Measurements from ENCODE around the gene COPZ1. TPM values are rescaled to one million over a fixed set of nuclear protein-coding genes. Genes with fewer than 3 reads are reported as not detected.

COPZ1 gene
- total and polyA plus RNA-seq, 9 of the 15 experiments (the other 6 are each of a cell fraction or from before 2014, with no cell fraction given) = 137 to 487 (median 233) TPM

DNA sequence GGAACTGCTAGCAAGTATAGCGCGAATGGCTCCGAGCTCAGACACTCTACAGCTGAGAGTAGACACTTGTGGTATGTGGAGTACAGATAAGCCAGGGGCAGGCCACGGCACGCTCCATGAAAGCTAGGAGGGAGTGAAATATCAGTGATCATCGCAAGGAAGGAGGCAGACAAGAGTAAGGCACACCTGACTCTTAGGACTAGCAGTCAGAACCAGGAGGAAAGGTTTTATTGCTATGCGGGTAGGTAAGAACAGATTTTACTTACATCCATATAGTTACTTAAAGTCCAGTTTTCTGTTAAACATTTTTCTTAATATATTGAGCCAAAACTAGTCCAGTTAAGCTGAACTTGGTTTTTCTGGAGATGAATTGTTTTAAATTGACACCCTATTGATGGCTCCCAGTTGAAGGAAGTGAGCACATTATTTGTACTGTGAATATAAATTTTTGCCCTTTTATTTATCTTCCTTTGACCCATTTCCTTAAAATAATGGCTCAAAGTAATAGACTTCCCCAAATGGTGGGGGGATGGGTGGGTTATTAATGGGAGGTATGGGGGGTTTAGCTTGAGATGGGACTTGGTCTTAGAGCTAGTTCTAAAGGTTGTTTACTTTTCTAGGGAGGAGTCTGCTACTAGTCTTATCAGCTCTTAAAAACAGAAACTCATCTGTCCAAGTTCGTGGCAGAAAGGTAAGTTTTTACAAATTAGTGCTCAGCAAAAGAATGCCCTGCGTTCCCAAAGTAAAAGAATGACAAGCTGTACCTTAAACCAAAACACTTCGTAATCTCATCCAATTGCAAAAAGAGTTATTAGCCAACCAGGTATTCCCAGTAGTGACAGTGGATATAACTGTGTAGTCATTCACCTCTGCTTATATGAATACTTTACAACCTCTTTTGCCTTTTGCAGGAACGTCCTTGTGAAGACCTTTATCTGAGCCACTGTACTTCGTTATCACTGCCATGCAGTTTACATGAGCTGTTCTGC is 38.6 kb upstream of the COPZ1 start (continued):
- TF ChIP-seq, protein P1, sequence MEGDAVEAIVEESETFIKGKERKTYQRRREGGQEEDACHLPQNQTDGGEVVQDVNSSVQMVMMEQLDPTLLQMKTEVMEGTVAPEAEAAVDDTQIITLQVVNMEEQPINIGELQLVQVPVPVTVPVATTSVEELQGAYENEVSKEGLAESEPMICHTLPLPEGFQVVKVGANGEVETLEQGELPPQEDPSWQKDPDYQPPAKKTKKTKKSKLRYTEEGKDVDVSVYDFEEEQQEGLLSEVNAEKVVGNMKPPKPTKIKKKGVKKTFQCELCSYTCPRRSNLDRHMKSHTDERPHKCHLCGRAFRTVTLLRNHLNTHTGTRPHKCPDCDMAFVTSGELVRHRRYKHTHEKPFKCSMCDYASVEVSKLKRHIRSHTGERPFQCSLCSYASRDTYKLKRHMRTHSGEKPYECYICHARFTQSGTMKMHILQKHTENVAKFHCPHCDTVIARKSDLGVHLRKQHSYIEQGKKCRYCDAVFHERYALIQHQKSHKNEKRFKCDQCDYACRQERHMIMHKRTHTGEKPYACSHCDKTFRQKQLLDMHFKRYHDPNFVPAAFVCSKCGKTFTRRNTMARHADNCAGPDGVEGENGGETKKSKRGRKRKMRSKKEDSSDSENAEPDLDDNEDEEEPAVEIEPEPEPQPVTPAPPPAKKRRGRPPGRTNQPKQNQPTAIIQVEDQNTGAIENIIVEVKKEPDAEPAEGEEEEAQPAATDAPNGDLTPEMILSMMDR (IDR thresholded peaks at IDR 0.05 in 2 of 3, conservative IDR thresholded peaks at IDR 0.05 in 1 of 3; ENCODE audit: insufficient read depth in 2 of 3, low read depth in 1 of 3, low read length in 3 of 3) = peak in 1 of 3 experiments; percentile 4; a peak in 1 of 6 replicates
- no peak for TF ChIP-seq BRF1 (IDR thresholded peaks at IDR 0.05; ENCODE audit: borderline replicate concordance, extremely low read depth, insufficient read length)
- TF ChIP-seq, protein P2, sequence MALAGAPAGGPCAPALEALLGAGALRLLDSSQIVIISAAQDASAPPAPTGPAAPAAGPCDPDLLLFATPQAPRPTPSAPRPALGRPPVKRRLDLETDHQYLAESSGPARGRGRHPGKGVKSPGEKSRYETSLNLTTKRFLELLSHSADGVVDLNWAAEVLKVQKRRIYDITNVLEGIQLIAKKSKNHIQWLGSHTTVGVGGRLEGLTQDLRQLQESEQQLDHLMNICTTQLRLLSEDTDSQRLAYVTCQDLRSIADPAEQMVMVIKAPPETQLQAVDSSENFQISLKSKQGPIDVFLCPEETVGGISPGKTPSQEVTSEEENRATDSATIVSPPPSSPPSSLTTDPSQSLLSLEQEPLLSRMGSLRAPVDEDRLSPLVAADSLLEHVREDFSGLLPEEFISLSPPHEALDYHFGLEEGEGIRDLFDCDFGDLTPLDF (CRISPR knock-in tag; IDR thresholded peaks at IDR 0.05) = no peak
- TF ChIP-seq, protein P3, sequence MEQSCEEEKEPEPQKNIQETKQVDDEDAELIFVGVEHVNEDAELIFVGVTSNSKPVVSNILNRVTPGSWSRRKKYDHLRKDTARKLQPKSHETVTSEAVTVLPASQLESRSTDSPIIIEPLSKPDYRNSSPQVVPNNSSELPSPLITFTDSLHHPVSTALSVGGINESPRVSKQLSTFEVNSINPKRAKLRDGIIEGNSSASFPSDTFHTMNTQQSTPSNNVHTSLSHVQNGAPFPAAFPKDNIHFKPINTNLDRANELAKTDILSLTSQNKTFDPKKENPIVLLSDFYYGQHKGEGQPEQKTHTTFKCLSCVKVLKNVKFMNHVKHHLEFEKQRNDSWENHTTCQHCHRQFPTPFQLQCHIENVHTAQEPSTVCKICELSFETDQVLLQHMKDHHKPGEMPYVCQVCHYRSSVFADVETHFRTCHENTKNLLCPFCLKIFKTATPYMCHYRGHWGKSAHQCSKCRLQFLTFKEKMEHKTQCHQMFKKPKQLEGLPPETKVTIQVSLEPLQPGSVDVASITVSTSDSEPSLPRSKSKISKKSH (CRISPR knock-in tag; IDR thresholded peaks at IDR 0.05) = 0 out of 2 replicates have a peak, but pooled peaks have one; percentile 9
- TF ChIP-seq BACH1 (tag; IDR thresholded peaks at IDR 0.05) = no peak
- TF ChIP-seq LEF1 (IDR thresholded peaks at IDR 0.05) = no peak
- no peak for TF ChIP-seq BRD4 (IDR thresholded peaks at IDR 0.05)
- TF ChIP-seq MCM7 (IDR thresholded peaks at IDR 0.05) = no peak
- TF ChIP-seq, protein P4, sequence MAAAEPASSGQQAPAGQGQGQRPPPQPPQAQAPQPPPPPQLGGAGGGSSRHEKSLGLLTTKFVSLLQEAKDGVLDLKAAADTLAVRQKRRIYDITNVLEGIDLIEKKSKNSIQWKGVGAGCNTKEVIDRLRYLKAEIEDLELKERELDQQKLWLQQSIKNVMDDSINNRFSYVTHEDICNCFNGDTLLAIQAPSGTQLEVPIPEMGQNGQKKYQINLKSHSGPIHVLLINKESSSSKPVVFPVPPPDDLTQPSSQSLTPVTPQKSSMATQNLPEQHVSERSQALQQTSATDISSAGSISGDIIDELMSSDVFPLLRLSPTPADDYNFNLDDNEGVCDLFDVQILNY (CRISPR knock-in tag; IDR thresholded peaks at IDR 0.05) = no peak
- TF ChIP-seq, protein P5, sequence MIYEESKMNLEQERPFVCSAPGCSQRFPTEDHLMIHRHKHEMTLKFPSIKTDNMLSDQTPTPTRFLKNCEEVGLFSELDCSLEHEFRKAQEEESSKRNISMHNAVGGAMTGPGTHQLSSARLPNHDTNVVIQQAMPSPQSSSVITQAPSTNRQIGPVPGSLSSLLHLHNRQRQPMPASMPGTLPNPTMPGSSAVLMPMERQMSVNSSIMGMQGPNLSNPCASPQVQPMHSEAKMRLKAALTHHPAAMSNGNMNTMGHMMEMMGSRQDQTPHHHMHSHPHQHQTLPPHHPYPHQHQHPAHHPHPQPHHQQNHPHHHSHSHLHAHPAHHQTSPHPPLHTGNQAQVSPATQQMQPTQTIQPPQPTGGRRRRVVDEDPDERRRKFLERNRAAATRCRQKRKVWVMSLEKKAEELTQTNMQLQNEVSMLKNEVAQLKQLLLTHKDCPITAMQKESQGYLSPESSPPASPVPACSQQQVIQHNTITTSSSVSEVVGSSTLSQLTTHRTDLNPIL (CRISPR knock-in tag; IDR thresholded peaks at IDR 0.05) = no peak; the same call in 1 of the 2 replicates
- TF ChIP-seq, protein P6, sequence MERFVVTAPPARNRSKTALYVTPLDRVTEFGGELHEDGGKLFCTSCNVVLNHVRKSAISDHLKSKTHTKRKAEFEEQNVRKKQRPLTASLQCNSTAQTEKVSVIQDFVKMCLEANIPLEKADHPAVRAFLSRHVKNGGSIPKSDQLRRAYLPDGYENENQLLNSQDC (CRISPR knock-in tag; IDR thresholded peaks at IDR 0.05) = no peak; the same call in none of the 2 replicates
- TF ChIP-seq, protein P7, sequence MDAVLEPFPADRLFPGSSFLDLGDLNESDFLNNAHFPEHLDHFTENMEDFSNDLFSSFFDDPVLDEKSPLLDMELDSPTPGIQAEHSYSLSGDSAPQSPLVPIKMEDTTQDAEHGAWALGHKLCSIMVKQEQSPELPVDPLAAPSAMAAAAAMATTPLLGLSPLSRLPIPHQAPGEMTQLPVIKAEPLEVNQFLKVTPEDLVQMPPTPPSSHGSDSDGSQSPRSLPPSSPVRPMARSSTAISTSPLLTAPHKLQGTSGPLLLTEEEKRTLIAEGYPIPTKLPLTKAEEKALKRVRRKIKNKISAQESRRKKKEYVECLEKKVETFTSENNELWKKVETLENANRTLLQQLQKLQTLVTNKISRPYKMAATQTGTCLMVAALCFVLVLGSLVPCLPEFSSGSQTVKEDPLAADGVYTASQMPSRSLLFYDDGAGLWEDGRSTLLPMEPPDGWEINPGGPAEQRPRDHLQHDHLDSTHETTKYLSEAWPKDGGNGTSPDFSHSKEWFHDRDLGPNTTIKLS (IDR thresholded peaks at IDR 0.05; ENCODE audit: borderline replicate concordance, low read depth) = no peak
- TF ChIP-seq ZNF75A (CRISPR knock-in tag; IDR thresholded peaks at IDR 0.05) = no peak
- peak; percentile 59 for TF ChIP-seq DPF2 (IDR thresholded peaks at IDR 0.05)
- TF ChIP-seq LARP7 (IDR thresholded peaks at IDR 0.05) = no peak
- TF ChIP-seq ZNF324 (CRISPR knock-in tag; IDR thresholded peaks at IDR 0.05) = no peak
- TF ChIP-seq PPARD (CRISPR knock-in tag; IDR thresholded peaks at IDR 0.05) = no peak
- no peak for TF ChIP-seq NR4A1 (CRISPR knock-in tag; IDR thresholded peaks at IDR 0.05)
- TF ChIP-seq NR4A1 (tag; IDR thresholded peaks at IDR 0.05) = no peak
